Astrocyte of the cerebellum (primary cell): ENCODE measurements around the gene VARS1.

ENCODE experiments used
- DNase-seq: peaks from one replicate; pipeline ENCODE4 v3.0.0-alpha.2; 2011; ENCODE audit warnings: low read depth
- H3K4me3 ChIP-seq: 2 replicates; pipeline ENCODE4 v1.5.1; 2011; ENCODE audit warnings: mild to moderate bottlenecking, low read depth, low read length, moderate library complexity
- CTCF ChIP-seq: IDR thresholded peaks from 2 replicates; pipeline ENCODE4 v1.5.1; 2012; ENCODE audit warnings: low read length, low read depth, moderate library complexity, mild to moderate bottlenecking; ENCODE audit errors: missing control alignments
- in situ Hi-C: cut with HindIII; loops from 2 replicates; pipeline ENCODE4 v1.10.0; 2017; ENCODE audit warnings: low sequenced_read_pairs

VARS1 gene

GRCh38 chr6:31791324-31792089 lies 4.0 kb downstream of the VARS1 start:
- in situ Hi-C loops = no loop called here
- no peak for DNase-seq
- TF ChIP-seq CTCF = peak; percentile 79
- H3K4me3 ChIP-seq = no peak overlapping the region

GRCh38 chr6:31785475-31785874 lies 10.1 kb downstream of the VARS1 start:
- in situ Hi-C loops = no loop called here
- TF ChIP-seq CTCF = no peak
- H3K4me3 ChIP-seq = no peak overlapping the region
- no peak for DNase-seq

- in situ Hi-C loops = no loop called here
- H3K4me3 ChIP-seq = no peak overlapping the region
Observed at GRCh38 chr6:31784098-31784925, 11.2 kb downstream of the VARS1 start.

GRCh38 chr6:31782126-31782855 lies 13.3 kb downstream of the VARS1 start:
- in situ Hi-C loops = no loop called here
- TF ChIP-seq CTCF = no peak
- no peak overlapping the region for H3K4me3 ChIP-seq
- DNase-seq = no peak

More at GRCh38 chr6:31784098-31784925, 11.2 kb downstream of the VARS1 start:
- no peak for TF ChIP-seq CTCF
- DNase-seq = no peak

- no peak for DNase-seq
- in situ Hi-C loops = no loop called here
Observed at GRCh38 chr6:31781244-31782125, 14.1 kb downstream of the VARS1 start.

More at GRCh38 chr6:31781244-31782125, 14.1 kb downstream of the VARS1 start:
- H3K4me3 ChIP-seq = no peak overlapping the region
- no peak for TF ChIP-seq CTCF
